22Rv1 (cell line): ENCODE data around the gene PCTP.

ENCODE experiments used
- H3K27ac ChIP-seq: fragments of 450-650 bp; 2 replicates; pipeline ENCODE4 v1.5.1; 2017
- CTCF ChIP-seq: fragments of 450-650 bp; IDR thresholded peaks from 2 replicates; pipeline ENCODE4 v1.5.1; 2017; ENCODE audit warnings: mild to moderate bottlenecking
- ZFX ChIP-seq: fragments of 450-650 bp; IDR thresholded peaks from 2 replicates; pipeline ENCODE4 v1.6.1; 2017; ENCODE audit warnings: antibody characterized with exemption, borderline replicate concordance

Gene PCTP

GRCh38 chr17:55768936-55769624 is 18.2 kb downstream of the PCTP start:
- TF ChIP-seq CTCF (no peak), ZFX (no peak)

DNA sequence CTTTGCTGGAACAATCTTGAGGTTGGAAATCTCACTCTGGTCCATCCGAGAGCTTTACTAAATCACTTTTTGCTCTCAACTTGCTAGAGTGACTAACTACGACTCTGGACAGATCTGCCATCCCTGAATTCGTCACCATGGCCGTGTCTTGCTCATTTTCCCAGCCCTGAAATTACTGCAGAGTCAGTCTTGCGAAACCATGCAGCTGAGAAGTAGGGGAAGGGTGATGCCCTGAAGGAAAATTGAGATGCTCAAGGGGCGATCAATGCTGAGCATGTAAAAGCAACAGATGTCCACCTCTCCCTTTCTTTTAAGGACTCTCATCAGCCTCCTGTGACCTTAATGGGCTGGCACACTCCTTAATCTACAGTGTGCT is 18.8 kb downstream of the PCTP start:
- H3K27ac ChIP-seq = no peak overlapping the region
- TF ChIP-seq CTCF = no peak
- no peak for TF ChIP-seq ZFX

More at GRCh38 chr17:55768936-55769624, 18.2 kb downstream of the PCTP start:
- H3K27ac ChIP-seq = no peak overlapping the region

GRCh38 chr17:55770196-55770870 is 19.5 kb downstream of the PCTP start:
- peak; percentile 67 for TF ChIP-seq CTCF
- no peak for TF ChIP-seq ZFX
- H3K27ac ChIP-seq = no peak overlapping the region

DNA sequence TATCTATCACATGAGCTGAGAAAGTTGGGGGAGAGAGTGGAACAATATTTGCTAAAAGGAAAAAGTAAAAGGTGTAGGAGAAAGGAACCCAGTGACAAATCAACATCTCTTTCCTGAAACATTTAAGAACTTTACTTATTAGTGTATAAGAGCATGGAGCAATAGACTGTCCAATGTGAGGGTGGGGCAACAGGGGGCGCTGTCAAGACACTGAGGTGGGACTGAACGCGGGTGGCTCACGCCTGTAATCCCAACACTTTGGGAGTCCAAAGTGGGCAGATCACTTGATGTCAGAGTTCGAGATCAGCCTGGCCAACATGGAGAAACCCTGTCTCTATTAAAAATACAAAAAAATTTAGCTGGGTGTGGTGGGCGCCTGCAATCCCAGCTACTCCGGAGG is 21.2 kb downstream of the PCTP start:
- TF ChIP-seq ZFX = no peak
- TF ChIP-seq CTCF = peak; percentile 21; the same call in 1 of the 2 replicates
- no peak overlapping the region for H3K27ac ChIP-seq

- TF ChIP-seq ZFX = no peak
- no peak for TF ChIP-seq CTCF
- no peak overlapping the region for H3K27ac ChIP-seq
Measured at GRCh38 chr17:55773671-55774070, 22.8 kb downstream of the PCTP start.

DNA sequence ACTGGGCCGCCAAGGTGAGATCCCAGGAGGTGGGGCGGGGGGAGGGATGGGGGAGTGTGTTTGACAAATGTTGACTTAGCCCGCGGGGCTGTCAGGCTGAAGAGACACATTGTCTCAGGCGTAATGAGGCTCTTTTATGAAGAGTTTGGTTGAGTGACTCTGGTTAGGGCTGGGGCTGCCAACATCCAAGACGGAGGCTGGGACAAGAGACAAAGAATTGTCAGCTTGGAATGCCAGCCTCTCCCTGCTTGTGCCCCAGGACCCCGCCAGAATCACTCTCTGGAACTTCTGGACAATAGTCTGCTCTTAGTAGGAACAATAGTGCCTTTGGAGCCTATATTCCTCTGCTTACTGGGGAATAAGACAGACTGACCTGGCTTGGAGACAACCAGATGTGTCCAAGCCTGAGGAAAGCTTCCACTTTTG is 24.0 kb downstream of the PCTP start:
- no peak for TF ChIP-seq CTCF
- TF ChIP-seq ZFX = no peak

DNA sequence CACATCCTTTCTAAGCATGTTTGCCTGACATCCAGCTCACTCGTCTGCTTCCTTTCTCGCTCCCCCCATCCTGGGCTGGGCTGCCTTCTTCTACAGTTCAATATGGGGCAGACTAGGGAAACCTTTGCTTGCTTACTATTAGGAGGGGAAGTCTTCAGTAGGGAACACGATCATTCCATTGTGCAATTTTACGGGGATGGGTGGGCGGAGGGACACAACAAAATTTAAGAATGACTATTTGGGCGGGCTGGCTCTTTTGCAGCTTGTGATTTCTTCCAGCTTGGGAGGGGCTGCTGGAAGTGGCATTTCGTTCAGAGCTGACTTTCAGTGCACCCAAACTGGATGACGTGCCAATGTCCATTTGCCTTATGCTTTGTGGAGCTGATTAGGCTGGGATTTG is 25.4 kb downstream of the PCTP start:
- H3K27ac ChIP-seq = no peak overlapping the region
- TF ChIP-seq CTCF (no peak), ZFX (no peak)

More for the DNA sequence above, 24.0 kb downstream of the PCTP start:
- H3K27ac ChIP-seq = no peak overlapping the region
